Measurements from ENCODE around the gene PDE11A. TPM values are rescaled to one million over a fixed set of nuclear protein-coding genes. Genes with fewer than 3 reads are reported as not detected.

PDE11A gene
- total and polyA plus RNA-seq, 4 donors: 0.11 to 1.3 (median 0.25) TPM; not detected in 1

DNA sequence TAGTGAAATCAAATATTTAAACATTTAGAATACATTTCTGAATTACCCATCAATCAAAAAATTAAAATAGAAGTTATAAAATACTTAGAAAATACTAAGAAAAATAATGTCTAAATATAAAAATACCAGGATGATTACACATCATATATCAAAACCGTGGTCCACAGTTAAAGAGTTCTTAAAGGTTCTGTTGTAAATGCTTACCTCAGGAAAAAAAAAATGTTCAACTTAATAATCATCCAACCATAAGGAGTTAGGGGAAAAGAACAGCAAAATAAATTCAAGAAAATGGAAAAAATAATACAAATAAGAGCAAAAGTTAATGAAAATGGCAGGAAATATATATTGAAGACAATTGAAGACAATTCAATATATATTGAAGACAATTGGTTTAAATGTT is 43.2 kb downstream of the PDE11A start:
- Histone ChIP-seq H3K9ac (ENCODE audit: insufficient read depth in 1 of 2, low read length in 2 of 2) (no peak overlapping the region), H3K36me3 (ENCODE audit: control insufficient read depth in 4 of 4, insufficient read depth in 4 of 4, low read length in 4 of 4) (no peaks in the 10 kb centered on the region), H3K9me3 (ENCODE audit: control insufficient read depth in 4 of 4, insufficient read depth in 3 of 4, low read length in 3 of 4) (peaks cover 0 to 2% (median 0%) of the 10 kb centered on the region in 4 donors), H3K27me3 (ENCODE audit: control insufficient read depth in 3 of 3, insufficient read depth in 3 of 3, low read length in 2 of 3) (no peaks in the 10 kb centered on the region), H3K4me3 (no peak overlapping the region), H3K27ac (ENCODE audit: low read depth in 1 of 2, low read length in 1 of 2) (no peak overlapping the region), H3K4me1 (ENCODE audit: control insufficient read depth in 5 of 5, insufficient read depth in 5 of 5, low read length in 5 of 5) (no peaks in the 10 kb centered on the region)
- 79 to 86% methylated on average over 1 of the region's 1 CpG for WGBS, 2 donors
- no peak for DNase-seq
- ATAC-seq (ENCODE audit: insufficient read depth, low FRiP score): no peak
- TF ChIP-seq, protein P1, sequence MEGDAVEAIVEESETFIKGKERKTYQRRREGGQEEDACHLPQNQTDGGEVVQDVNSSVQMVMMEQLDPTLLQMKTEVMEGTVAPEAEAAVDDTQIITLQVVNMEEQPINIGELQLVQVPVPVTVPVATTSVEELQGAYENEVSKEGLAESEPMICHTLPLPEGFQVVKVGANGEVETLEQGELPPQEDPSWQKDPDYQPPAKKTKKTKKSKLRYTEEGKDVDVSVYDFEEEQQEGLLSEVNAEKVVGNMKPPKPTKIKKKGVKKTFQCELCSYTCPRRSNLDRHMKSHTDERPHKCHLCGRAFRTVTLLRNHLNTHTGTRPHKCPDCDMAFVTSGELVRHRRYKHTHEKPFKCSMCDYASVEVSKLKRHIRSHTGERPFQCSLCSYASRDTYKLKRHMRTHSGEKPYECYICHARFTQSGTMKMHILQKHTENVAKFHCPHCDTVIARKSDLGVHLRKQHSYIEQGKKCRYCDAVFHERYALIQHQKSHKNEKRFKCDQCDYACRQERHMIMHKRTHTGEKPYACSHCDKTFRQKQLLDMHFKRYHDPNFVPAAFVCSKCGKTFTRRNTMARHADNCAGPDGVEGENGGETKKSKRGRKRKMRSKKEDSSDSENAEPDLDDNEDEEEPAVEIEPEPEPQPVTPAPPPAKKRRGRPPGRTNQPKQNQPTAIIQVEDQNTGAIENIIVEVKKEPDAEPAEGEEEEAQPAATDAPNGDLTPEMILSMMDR (IDR thresholded peaks at IDR 0.05; ENCODE audit: control extremely low read depth, extremely low read depth): no peak

DNA sequence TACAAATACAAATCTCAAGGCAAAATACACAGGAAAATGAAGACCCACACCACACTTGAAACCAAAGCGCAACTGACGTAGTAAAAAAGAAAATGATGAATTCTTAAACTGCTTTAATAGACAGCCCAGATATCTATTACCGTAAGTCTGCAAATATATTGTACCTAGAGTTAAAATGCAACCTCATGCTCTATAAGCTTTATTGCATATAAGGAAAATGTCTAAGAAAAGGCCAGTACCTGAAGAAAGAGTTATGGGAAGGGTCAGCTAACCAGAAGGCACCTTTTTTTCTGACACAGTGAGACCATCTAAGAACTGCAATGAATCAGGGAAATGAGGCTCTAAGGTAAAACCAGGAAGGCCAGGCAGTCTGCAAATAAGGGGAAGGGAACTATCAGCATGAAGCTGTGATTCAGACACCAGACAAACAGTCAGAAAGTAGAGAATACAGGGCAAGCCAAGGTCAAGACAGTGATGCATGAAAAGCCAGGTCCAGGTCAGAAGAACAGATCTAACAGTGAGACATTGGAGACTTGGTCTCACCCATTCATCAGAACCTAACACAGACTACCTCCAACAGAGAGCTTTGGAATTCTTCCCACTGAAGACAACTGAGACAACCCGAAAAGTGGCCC is 46.9 kb downstream of the PDE11A start:
- H3K27ac ChIP-seq (ENCODE audit: low read depth in 1 of 2, low read length in 1 of 2): no peak overlapping the region
- no peak overlapping the region for H3K9ac ChIP-seq (ENCODE audit: insufficient read depth in 1 of 2, low read length in 2 of 2)
- TF ChIP-seq, protein P1 (IDR thresholded peaks at IDR 0.05; ENCODE audit: control extremely low read depth, extremely low read depth): no peak
- DNase-seq: no peak
- WGBS, 2 donors: 89 to 94% methylated on average over 4 of the region's 4 CpGs
- no peaks in the 10 kb centered on the region for H3K4me1 ChIP-seq (ENCODE audit: control insufficient read depth in 5 of 5, insufficient read depth in 5 of 5, low read length in 5 of 5)
- ATAC-seq (ENCODE audit: insufficient read depth, low FRiP score): no peak
- no peaks in the 10 kb centered on the region for H3K36me3 ChIP-seq (ENCODE audit: control insufficient read depth in 4 of 4, insufficient read depth in 4 of 4, low read length in 4 of 4)
- H3K9me3 ChIP-seq (ENCODE audit: control insufficient read depth in 4 of 4, insufficient read depth in 3 of 4, low read length in 3 of 4): peaks cover 0 to 2% (median 0%) of the 10 kb centered on the region in 4 donors
- H3K4me3 ChIP-seq: no peak overlapping the region
- no peaks in the 10 kb centered on the region for H3K27me3 ChIP-seq (ENCODE audit: control insufficient read depth in 3 of 3, insufficient read depth in 3 of 3, low read length in 2 of 3)

DNA sequence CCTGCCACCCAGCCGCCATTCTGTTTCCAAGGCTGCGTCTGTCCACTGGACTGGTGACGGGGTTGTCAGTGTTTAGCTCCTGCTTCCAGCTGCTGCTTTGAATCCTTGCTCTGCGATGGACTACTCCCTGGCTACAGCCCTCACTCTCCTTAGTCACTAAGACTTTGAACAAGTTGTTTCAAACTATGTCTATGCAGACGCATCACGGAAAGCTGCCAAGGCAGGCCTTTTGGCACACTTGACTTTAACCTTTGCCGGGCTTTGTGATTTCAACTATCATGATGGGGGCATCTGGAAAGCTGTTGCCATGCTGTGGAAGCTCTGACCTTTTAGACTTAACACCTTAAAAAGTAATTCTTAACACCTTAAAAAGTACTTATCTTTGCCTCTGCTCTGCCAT is 54.4 kb downstream of the PDE11A start:
- TF ChIP-seq, protein P1 (IDR thresholded peaks at IDR 0.05; ENCODE audit: control extremely low read depth, extremely low read depth): no peak
- ATAC-seq (ENCODE audit: insufficient read depth, low FRiP score) (no peak), DNase-seq (no peak)
- H3K4me3 ChIP-seq: no peak overlapping the region
- WGBS, 2 donors: 90 to 94% methylated on average over 7 of the region's 7 CpGs
- no peak overlapping the region for H3K9ac ChIP-seq (ENCODE audit: insufficient read depth in 1 of 2, low read length in 2 of 2)
- no peak overlapping the region for H3K27ac ChIP-seq (ENCODE audit: low read depth in 1 of 2, low read length in 1 of 2)
- H3K9me3 ChIP-seq (ENCODE audit: control insufficient read depth in 4 of 4, insufficient read depth in 3 of 4, low read length in 3 of 4): no peaks in the 10 kb centered on the region
- H3K4me1 ChIP-seq (ENCODE audit: control insufficient read depth in 5 of 5, insufficient read depth in 5 of 5, low read length in 5 of 5): no peaks in the 10 kb centered on the region
- no peaks in the 10 kb centered on the region for H3K36me3 ChIP-seq (ENCODE audit: control insufficient read depth in 4 of 4, insufficient read depth in 4 of 4, low read length in 4 of 4)
- no peaks in the 10 kb centered on the region for H3K27me3 ChIP-seq (ENCODE audit: control insufficient read depth in 3 of 3, insufficient read depth in 3 of 3, low read length in 2 of 3)

DNA sequence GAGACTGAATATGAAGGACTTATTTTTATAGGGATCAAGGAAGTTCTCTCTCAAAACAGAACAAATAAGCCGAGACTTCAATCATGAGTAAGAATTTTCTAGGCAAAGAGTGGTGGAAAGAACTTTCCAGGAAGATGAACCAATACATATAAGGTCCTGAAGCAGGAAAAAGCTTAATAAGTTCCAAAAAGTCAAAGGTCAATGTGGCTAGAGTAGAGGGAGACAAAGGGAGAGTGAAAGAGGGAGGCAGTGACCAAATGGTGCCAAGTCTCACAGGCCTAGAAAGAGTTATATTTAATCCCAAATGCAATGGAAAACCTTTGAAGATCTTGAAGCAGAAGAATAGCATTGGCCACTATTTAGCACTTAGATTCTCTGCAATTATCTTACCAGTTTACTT is 56.0 kb downstream of the PDE11A start:
- Histone ChIP-seq H3K27ac (ENCODE audit: low read depth in 1 of 2, low read length in 1 of 2) (no peak overlapping the region), H3K9me3 (ENCODE audit: control insufficient read depth in 4 of 4, insufficient read depth in 3 of 4, low read length in 3 of 4) (no peaks in the 10 kb centered on the region), H3K9ac (ENCODE audit: insufficient read depth in 1 of 2, low read length in 2 of 2) (no peak overlapping the region), H3K4me3 (no peak overlapping the region), H3K36me3 (ENCODE audit: control insufficient read depth in 4 of 4, insufficient read depth in 4 of 4, low read length in 4 of 4) (no peaks in the 10 kb centered on the region), H3K4me1 (ENCODE audit: control insufficient read depth in 5 of 5, insufficient read depth in 5 of 5, low read length in 5 of 5) (no peaks in the 10 kb centered on the region), H3K27me3 (ENCODE audit: control insufficient read depth in 3 of 3, insufficient read depth in 3 of 3, low read length in 2 of 3) (no peaks in the 10 kb centered on the region)
- TF ChIP-seq, protein P1 (IDR thresholded peaks at IDR 0.05; ENCODE audit: control extremely low read depth, extremely low read depth): no peak
- WGBS, 2 donors: 0 to 2% methylated on average over 1 of the region's 1 CpG
- DNase-seq: no peak
- no peak for ATAC-seq (ENCODE audit: insufficient read depth, low FRiP score)

All from lung (tissue), 12 donors.